ENCODE data around the gene MAGEA9B.
A peak's percentile ranks its signal among the peaks of the same experiment; 100 is the strongest.
"Not testable (repeated sequence)": the region's sequence is repeated elsewhere in the genome, so short reads cannot be mapped to it uniquely, and the experiment has no call there.

The MAGEA9B gene

DNA sequence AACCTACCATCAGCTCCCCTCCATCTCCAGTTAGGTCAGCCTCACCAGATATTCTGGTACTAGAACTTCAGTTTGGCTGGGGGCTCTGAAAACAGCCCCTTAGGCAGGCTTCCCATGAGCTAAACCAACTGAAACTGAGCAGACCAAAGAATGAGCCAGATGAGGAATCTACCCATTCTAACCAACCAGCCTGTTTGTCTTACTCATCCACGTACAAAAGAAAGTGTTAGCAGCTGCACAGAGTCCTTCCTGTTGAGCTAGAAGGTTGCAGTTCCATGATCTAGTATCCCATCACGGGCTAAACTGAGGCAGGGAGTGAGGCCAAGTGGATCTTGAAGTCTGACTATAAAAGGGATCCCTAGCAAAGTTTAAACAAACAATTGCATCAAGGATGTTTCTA, 17.5 kb downstream of the MAGEA9B start:
- no peak for DNase-seq

DNA sequence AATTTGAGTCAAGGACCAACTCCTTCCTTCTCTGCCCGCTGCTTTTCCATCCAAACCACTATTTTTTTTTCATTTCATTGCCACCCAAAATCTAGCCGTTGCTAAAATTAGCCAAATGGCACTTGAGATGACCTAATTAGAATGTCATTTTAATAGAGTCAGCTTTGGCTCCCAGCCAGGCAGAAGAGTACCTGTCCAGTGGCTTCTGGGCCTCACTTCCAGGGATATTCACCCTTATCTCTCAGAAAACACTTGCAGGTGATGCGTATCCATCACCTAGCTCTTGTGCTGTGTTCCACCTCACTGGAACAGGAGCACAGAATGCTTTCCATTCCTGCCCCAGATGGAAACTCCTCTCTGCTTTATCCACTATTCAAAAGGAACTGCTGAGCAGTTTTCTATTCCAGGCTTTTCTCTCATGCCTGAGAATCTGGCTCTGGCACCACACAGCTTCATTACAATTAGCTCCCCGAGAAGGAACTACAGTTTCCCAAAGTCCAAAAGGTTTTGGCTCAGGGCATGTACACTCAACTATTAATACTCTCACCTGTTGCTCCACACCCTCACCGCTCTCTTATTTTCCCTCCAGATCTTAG, 18.5 kb downstream of the MAGEA9B start:
- no peak for DNase-seq

DNA sequence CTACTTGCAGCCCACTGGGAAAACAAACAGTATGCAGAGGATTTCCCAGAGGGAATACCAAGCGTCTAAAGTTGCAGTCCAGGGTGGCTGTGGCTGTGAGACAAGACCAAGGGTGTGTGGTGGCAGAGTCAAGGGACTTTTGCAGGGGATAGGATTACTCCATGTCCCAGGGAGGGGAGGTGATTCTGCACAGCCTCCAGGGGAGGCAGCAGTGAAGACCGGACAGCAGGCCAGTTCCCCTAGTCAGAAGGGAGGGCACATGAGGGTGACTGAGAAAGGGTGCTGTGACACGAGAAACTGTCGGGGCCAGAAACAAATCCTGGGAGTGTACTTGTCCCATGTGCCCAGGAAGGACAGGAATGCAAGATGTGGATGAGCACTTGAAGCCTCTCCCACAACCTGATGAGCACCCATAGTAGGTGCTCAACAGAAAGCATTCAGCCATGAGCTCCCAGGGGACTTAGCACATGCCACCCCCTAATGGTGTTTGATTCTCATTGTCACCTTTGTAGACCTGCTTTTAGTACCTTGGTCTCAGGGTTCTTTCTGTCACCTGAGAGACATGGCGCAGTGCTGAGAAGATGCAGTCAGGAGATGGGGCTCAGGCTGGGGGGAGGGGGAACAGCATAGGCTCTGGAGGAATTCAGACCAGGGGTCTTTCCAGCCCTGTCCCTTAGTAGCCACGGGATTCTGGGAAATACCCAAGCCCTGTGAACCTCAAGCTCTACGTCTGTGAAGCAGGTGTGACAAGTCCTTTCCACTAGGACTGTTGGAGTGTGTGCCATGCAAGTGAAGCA, 19.4 kb downstream of the MAGEA9B start:
- DNase-seq = no peak

DNA sequence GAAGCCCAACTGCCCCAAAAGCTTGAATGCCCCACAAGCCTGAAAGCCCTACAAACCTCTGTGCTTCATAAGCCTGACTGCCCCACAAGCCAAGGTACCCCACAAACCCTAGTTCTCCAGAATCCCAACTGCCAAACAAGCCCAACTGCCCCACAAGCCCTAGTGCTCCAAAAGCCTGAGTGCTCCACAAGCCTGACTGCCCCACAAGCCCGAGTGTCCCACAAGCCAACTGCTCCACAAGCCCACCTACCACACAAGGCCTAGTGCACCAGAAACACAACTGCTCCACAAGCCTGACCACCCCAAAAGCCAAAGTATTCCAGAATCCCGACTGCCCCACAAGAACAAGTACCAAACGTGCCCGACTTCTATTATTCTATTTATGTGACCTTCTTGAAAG, 23.9 kb downstream of the MAGEA9B start:
- no peak for DNase-seq

DNA sequence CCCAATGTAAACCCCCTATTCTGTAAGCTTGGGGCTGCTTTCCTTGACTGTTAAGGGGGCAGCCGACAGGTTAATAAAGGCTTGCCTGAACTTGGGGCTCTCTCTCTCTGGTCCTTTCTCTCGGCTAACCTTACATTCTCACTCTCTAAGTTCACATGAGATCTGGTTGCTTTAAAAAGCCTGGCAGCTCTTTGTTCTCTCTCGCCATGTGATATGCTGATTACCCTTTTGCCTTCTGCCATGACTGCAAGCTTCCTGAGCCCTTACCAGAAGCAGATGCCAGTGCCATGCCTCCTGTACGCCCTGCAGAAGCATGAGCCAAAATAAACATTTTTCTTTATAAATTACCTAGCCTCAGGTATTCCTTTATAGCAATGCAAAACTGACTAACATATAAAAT, 32.0 kb downstream of the MAGEA9B start:
- DNase-seq = not testable (repeated sequence)

DNA sequence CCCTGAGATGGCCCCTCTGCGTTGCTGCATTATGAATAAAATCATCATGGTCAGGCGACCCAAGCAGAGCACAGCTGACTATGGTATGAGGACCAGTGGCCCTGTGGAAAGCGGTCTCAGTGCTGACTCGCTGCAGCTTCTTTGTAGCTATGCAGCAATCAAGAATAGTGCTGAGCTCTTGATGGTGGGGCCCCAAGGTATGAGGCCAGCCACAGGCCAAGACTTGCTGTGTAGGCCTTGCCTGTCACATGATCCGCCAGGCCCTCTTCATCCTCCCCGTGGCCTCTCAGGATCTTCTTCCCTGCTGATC, 35.4 kb downstream of the MAGEA9B start:
- DNase-seq = not testable (repeated sequence)

DNA sequence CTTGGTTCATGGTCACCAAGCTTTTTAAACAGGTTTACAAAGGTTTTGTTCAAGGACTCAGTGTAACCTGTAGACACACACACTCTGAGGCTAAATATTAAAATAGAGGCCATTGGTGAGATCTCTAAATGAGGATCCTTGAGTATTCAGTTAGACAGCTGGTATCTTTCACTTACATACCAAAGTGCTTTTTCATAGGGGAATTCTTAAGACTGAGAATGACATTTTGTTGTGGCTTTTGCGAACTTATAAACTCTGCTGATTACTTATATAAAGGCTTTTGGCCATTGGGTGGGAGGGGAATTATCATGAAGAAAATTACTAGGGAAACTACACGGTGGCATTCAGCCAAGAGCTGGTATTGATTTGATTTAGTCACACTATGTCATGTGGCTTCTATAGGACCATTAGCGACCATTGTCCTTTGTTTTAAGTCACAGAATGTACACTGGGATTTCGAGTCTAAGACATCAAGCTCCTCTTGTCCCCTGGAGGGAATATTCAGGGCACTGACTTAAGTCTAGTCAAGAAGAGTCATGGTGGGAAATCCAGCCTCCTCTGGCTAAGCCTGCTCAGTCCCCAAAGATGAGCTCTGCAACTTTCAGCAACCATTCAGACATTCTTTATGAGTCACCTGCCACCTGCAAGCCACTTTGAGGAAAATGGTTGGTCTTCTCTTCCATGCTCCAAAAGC, 35.9 kb downstream of the MAGEA9B start:
- DNase-seq = not testable (repeated sequence)

DNA sequence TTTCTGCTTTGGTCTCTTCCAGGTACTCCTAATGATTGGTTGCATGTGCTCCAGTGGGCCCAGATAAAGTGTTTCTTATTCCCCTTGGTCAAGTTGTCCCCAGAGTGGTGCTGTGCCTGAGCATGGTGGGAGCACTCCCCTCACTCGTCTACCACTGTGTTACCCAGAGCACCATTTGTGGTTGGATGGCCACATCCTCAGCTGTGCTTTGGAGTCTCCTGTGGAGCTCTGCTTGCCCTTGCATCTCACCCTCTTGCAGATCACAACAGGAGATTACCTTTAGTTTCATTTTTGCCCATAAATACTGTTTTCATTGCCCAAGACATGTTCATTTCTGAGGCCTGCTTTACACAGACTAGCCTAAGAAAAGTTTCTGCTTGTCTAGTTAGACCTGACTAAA, 36.8 kb downstream of the MAGEA9B start:
- not testable (repeated sequence) for DNase-seq

DNA sequence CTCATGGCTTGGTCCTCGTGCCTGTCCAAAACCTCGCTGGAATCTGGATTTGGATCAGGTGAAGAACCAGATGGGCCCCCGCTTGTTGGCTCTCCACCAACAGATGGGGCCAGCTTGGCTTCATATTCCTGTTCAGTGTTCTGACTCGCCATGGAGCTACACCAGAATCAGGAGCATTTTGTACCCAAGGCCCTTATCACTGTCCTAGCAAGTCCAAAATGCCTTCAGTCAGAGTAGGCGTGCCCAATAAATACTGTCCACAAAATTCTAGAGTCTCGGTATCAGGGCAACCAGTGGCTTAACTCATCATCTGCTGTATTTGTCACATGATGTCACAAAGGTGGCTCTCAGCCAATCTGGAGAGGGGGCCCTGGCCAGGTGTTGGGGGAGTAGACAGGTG, 37.6 kb downstream of the MAGEA9B start, which contains the start of gene HSFX3:
HSFX3 (minus strand) TSS at position 224 of the 400 bp plus-strand sequence; CDS start at position 152, 72 bp downstream.
- not testable (repeated sequence) for DNase-seq

DNA sequence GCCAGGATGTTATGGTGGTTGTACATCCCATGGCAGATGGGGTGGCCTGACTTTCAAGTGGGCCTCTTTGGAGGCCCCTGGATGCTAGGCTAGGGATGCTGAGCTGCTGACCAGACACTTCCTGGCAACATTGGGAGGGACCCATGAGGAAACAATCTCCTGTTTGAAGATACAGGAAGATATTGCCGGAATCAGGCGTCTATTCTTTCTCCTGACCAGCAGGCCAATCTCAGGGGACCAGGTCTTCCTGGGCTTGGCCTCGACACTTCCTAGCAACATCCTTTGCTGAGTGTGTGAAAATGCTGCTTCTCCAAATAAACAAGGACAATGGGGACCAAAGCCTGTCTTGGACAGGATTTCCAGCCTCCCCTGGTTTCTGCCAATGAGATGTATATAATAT, 39.5 kb downstream of the MAGEA9B start:
- DNase-seq = not testable (repeated sequence)

DNA sequence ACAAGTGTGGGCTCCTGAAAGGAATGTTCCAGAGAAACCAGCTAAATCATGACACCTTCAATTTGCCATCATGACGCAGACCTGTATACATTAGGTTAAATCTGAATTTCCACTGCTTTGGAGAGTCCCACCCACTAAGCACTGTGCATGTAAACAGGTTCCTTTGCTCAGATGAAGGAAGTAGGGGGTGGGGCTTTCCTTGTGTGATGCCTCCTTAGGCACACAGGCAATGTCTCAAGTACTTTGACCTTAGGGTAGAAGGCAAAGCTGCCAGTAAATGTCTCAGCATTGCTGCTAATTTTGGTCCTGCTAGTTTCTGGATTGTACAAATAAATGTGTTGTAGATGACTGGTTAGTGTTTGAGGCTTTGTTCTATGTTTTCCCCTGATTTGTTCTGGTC, 40.3 kb downstream of the MAGEA9B start:
- DNase-seq = not testable (repeated sequence)

DNA sequence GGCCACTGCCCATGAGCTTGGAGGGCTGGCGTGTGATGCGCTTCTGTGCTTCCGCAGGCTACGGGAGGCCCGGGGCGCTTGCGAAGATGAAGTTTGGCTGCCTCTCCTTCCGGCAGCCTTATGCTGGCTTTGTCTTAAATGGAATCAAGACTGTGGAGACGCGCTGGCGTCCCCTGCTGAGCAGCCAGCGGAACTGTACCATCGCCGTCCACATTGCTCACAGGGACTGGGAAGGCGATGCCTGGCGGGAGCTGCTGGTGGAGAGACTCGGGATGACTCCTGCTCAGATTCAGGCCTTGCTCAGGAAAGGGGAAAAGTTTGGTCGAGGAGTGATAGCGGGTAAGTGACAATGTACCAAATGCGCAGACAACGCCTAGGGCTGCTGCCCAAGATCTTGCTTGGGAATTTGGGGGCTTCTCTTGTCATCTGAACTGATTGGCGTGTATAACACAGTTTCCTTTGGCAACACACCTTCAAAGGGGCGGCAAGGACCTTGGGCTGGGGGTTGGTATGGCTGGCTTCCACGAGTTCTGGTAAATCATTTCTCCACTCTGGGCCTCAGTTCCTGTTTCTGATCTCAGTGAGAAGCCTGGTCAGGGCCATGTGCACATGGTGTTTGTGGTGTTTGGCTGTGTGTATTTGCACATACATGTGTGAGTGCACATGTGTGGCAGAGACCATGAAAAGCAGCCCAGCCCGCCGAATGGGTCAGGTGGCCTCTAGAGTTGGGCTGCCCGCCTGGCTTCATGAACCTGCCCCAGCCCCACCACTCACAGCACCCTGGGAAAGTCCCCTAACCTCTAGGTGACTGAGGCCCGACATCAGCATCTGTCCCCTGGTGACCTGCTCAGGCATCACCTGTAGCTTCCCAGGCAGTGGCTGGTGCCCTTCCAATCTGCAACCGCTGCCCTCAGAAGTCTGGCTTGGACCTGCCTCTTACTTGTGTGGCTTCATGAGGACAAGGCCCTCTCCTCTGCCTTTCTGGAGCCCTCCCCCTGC, 41.4 kb downstream of the MAGEA9B start:
- DNase-seq = not testable (repeated sequence)

DNA sequence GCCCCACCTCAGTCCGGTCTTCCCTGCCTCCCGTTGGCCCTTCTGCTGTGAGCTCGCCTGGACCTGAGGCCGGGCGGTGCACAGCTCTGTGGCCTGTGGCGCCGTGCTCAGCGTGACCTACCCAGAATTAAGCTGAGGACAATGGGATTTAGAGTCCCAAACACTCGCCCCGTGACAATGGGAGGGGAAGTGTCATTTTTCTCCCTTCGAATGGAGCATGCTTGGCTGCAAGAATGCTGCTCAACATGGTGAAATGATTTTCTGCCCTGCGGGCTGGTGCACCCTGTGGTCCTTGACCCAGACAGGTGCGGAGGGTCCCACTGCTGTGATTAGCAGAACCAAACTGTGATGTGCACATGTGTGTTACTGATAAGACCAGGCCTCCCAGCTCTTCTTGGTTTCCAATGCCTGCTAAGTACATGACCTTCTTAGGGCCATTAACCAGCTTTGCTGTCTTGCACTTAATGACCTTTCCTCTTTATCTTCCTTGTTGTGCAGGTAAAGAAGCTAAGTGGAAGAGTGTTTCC, 45.7 kb downstream of the MAGEA9B start:
- no peak for DNase-seq

DNA sequence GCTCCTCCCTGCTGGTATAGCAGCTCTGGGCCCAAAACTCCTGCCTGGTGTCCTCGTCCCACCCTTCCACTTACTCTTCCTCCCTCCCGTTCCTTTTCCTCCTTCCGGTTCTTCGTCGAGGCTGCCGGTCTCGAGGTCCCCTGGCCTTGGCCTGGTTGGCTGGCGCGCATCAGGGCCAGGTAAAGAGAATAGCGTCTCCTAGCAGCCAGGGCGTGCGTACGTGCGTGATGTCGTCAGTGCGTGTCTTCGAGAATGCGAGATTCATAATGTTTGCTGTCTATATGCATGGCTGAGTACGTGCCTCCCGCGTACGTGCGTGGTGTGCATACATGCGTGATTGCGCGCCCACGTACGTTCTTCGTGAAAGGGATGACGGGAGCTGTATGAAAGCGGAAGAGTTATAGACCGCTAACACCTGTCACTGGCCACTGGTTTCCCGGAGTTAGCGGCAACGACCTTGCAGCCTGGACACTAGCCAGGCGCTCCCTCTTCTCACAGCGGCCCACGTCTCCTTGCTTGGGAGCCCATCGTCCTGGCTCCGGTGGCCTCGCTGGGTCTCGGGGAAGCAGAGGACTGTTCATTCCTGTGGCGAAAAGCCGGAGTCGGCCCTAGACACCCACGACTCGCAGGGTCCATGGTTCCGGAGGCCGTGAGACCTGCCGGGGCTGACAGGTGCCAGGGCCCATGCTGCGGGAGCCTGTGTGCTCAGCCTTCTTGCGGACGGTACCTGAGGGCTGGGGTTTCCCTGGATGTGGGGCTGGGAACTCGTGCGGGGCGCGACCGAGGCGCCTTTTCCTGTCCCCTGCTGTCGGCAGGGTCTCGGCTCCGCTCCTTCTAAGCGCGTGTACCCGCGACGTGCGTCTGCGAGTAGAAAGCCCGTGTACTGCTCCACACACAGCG, 46.4 kb downstream of the MAGEA9B start, which contains the start of gene EOLA1:
EOLA1 (plus strand) TSS at position 392 of the 900 bp plus-strand sequence. CDS start 4,619 bp downstream, outside the sequence.
- peak; percentile 95 for DNase-seq

DNA sequence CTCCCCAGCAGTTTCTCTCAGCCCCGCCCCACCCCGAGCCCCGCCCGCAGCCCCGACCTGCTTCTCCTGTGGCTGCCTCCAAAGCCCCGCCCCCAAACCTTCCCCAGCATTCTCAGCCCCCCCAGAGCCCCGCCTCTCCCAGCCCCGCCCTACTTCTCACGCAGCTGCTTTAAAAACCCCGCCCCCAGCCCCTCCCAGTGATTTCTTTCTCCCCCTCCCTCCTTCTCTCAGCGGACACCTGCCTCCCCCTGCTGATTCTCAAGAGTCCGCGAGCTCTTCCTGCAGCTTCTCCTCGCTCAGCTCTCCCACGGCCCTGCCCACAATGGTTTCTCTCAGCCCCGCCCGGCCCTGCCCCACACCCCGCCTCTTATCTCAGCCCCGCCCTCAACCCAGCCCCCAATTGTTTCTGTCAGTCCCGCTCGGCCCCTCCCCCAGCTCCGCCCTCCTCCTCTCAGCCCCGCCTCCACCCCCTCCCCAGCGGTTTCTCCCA, 47.1 kb downstream of the MAGEA9B start:
- DNase-seq = peak; percentile 94

DNA sequence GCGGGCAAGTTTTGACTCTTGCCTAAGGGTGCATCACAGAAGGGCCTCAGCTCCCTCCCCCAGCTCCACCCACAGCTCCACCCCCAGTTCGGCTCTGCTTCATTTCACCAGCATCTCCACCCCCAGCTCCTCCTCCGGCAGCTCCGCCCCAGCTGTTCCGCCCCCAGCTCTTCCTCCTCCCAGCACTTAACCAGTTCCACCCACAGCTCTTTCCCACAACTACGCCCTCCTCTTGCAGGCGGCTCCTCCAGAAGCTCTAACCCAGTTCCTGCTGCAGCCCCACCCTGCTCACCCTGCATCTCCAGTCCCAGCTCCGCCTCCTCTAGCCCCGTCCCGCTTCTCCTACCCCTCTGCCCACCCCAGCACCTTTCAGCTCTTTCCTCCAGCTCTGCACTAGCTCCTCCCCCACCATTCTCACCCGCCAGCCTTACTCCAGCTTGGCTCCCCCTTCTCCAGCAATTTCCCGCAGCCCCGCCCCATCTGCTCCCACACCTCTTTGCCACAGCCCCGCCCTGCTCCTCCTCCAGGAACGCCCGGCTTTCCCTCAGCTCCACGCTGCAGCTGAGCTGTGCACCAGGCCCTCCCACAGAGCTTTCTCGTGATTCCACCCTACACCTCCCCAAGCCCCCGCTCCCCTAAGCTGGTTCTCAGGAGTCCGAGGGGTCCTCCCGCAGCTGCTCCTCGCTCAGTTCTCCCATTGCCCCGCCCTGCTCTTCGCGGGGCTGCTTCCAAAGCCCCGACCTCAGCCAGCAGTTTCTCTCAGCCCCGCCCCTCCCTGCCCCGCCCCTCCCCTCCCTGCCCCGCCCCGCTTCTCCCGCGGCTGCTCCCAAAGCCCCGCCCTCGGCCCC, 47.8 kb downstream of the MAGEA9B start:
- DNase-seq = peak; percentile 93

DNA sequence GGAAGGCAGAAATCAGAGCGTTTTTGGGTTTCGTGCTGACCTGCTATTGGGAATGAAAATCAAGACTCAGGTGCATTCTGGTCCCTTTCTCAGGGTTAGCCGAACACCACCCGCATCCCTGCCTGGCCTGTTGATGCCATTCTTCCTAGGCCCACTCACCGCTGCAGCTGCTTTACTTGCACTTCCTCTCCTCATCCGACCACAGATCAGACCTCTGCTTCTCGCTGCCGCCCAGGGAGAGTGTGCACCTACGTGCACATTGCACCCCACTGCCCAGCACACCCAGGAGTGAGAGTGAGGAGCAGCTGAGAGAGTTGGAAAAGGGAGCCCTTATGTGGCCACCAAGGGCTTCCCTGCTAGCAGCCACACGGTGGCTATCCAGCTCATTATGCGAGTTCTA, 49.8 kb downstream of the MAGEA9B start:
- DNase-seq = not testable (repeated sequence)

DNA sequence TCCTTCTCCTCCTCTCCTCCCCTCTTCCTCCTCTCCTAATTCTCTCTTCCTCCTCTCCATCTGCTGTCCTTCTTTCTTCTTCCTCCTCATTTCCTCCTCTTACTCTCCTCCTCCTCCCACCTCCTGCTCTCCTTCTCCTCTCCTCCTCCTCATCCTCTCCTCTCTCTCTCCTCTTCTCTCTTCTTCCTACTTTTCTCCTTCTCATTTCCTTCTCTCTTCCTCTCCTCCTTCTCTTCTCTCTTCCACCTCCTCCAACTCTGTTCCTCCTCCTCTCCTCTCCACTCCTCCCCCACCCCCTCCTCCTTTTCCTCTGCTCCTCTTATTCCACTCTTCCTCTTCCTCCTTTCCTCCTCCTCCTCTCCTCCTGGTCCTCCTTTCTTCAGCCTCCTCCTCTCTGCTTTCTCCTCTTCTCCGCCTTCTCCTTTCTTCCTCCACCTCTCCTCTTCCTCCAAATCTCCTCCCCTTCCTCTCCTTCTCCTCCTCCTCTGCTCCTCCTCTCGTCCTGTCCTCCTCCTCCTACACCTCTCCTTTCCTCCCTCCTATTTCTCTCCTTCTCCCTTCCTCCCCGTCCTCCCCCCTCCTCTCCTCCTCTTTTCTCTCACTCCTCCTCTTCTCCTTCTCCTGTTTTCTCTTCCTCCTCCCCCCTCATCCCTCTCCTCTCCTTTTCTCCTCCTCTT, 52.2 kb downstream of the MAGEA9B start:
- DNase-seq = not testable (repeated sequence)

DNA sequence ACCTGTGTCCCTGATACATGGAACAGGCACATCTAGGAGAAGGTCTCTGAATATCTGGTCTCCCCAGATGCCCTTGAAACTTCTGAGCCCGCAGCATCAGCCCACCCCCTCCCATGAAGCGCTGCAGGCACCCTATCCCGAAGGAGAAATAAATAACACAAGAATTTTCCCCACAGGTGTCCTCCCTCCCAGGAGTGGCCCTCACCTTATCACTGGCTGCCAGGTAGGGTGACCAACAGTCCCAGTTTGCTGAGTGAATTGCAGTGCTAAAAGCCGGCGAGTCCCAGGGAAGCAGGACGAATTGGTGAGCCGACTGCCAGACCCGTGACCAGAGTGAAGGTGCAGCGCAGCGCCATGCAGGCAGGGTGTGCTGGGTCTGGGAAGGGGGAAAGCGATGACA, 53.3 kb downstream of the MAGEA9B start:
- not testable (repeated sequence) for DNase-seq

Measured in activated effector memory CD4-positive, alpha-beta T cell treated with anti-CD3 and anti-CD28 coated beads, Interleukin-2, amount 50 U/mL, for 16 hours (primary cell).